Neural cell (in vitro differentiated cells): Measurements from ENCODE around the gene CNDP2. TPM values are rescaled to one million over a fixed set of nuclear protein-coding genes. Genes with fewer than 3 reads are reported as not detected.

Experiments
- H2AFZ ChIP-seq: fragments of 200-600, 300-800 bp; sonication (generic), shearing (Covaris generic); 2 replicates; pipeline ENCODE4 v1.6.0; 2014; ENCODE audit warnings: low read depth, mild to moderate bottlenecking, antibody characterized with exemption, low read length, moderate library complexity
- H3F3A ChIP-seq: fragments of 200-600 bp; shearing (Covaris generic); 2 replicates; pipeline ENCODE4 v1.6.1; 2016; ENCODE audit warnings: mild to moderate bottlenecking, moderate library complexity, mixed read lengths, antibody characterized with exemption, low read length; ENCODE audit not compliant: insufficient read depth, poor library complexity, severe bottlenecking
- H3K27ac ChIP-seq: fragments of 200-600, 300-800 bp; sonication (generic), shearing (Covaris generic); 2 replicates; pipeline ENCODE4 v1.5.1; 2014; ENCODE audit warnings: mild to moderate bottlenecking, low read length, moderate library complexity
- H3K27me3 ChIP-seq: fragments of 300-800, 200-600 bp; sonication (generic), shearing (Covaris generic); 2 replicates; pipeline ENCODE4 v1.6.0; 2014; ENCODE audit warnings: mild to moderate bottlenecking, low read depth, low read length, moderate library complexity; ENCODE audit not compliant: insufficient read depth
- H3K36me3 ChIP-seq: fragments of 300-800, 200-600 bp; sonication (generic), shearing (Covaris generic); 2 replicates; pipeline ENCODE4 v1.5.1; 2014; ENCODE audit warnings: mild to moderate bottlenecking, antibody characterized with exemption, low read length, moderate library complexity; ENCODE audit not compliant: insufficient read depth
- H3K4me2 ChIP-seq: fragments of 300-800, 200-600 bp; sonication (generic), shearing (Covaris generic); 2 replicates; pipeline ENCODE4 v1.6.0; 2014; ENCODE audit warnings: mild to moderate bottlenecking, low read length
- H3K4me3 ChIP-seq: fragments of 300-800, 200-600 bp; sonication (generic), shearing (Covaris generic); 2 replicates; pipeline ENCODE4 v1.5.1; 2014; ENCODE audit warnings: mild to moderate bottlenecking, low read length, moderate library complexity
- H3K79me2 ChIP-seq: fragments of 200-600 bp; shearing (Covaris generic); replicated peaks from 2 replicates; pipeline ENCODE4 v1.6.0; 2014; ENCODE audit warnings: mild to moderate bottlenecking, low read length, moderate library complexity; ENCODE audit not compliant: insufficient read depth
- H3K9ac ChIP-seq: fragments of 300-800, 200-600 bp; sonication (generic), shearing (Covaris generic); 2 replicates; pipeline ENCODE4 v1.6.1; 2016; ENCODE audit warnings: mild to moderate bottlenecking, low read length, mixed read lengths
- H3K9me2 ChIP-seq: fragments of 200-600 bp; shearing (Covaris generic); 2 replicates; pipeline ENCODE4 v1.6.1; 2016; ENCODE audit warnings: mild to moderate bottlenecking, low read length, mixed read lengths; ENCODE audit not compliant: insufficient read depth
- H3K9me3 ChIP-seq: fragments of 200-600, 300-800 bp; sonication (generic), shearing (Covaris generic); 2 replicates; pipeline ENCODE4 v1.6.1; 2016; ENCODE audit warnings: mild to moderate bottlenecking, mixed run types, low read length, moderate library complexity, mixed read lengths
- H4K20me1 ChIP-seq: fragments of 200-600 bp; shearing (Covaris generic); 2 replicates; pipeline ENCODE4 v1.6.1; 2016; ENCODE audit warnings: mild to moderate bottlenecking, mixed run types; ENCODE audit not compliant: insufficient read depth
- CTCF ChIP-seq: fragments of 450-650 bp; IDR thresholded peaks from 2 replicates; pipeline ENCODE4 v1.5.1; 2014; ENCODE audit warnings: antibody characterized with exemption, mild to moderate bottlenecking, moderate library complexity; ENCODE audit not compliant: poor library complexity, severe bottlenecking
- EP300 ChIP-seq: fragments of 450-650 bp; conservative IDR thresholded peaks from 2 replicates; pipeline ENCODE4 v1.6.1; 2014; ENCODE audit warnings: antibody characterized with exemption, mild to moderate bottlenecking, moderate library complexity; ENCODE audit not compliant: poor library complexity, severe bottlenecking
- EZH2 ChIP-seq: fragments of 200-600, 300-800 bp; shearing (Covaris generic), sonication (generic); IDR thresholded peaks from 2 replicates; pipeline ENCODE4 v1.6.1; 2014; ENCODE audit warnings: antibody characterized with exemption, low read length, borderline replicate concordance, mild to moderate bottlenecking; ENCODE audit not compliant: insufficient read depth, poor library complexity, severe bottlenecking
- MXI1 ChIP-seq: fragments of 450-650 bp; conservative IDR thresholded peaks from 2 replicates; pipeline ENCODE4 v1.6.1; 2014; ENCODE audit warnings: antibody characterized with exemption, mild to moderate bottlenecking; ENCODE audit not compliant: poor library complexity, severe bottlenecking
- POLR2AphosphoS5 ChIP-seq: IDR thresholded peaks from 2 replicates; pipeline ENCODE4 v1.6.1; 2012
- RAD21 ChIP-seq: fragments of 450-650 bp; conservative IDR thresholded peaks from 2 replicates; pipeline ENCODE4 v1.6.1; 2014; ENCODE audit warnings: antibody characterized with exemption, mild to moderate bottlenecking, moderate library complexity
- REST ChIP-seq: IDR thresholded peaks from 2 replicates; pipeline ENCODE4 v1.6.1; 2012; ENCODE audit warnings: borderline replicate concordance
- SMC3 ChIP-seq: fragments of 450-650 bp; conservative IDR thresholded peaks from 2 replicates; pipeline ENCODE4 v1.6.1; 2014; ENCODE audit warnings: antibody characterized with exemption, mild to moderate bottlenecking, moderate library complexity; ENCODE audit not compliant: poor library complexity
- TAF1 ChIP-seq: IDR thresholded peaks from 2 replicates; pipeline ENCODE4 v1.6.1; 2012; ENCODE audit warnings: low read depth
- polyA plus RNA-seq: library from polyadenylated mRNA; depleted of rRNA; stranded (reverse); fragments of >200 nt; gene quantifications from 2 replicates; pipeline ENCODE4 v1.2.3, GENCODE V29; 2014

Gene CNDP2
- polyA plus RNA-seq, 1 donor from 2014 or later = 35.7 TPM

GRCh38 chr18:74544898-74545297 lies 48.7 kb downstream of the CNDP2 start:
- Histone ChIP-seq H3K4me2 (no peak overlapping the region), H3K27me3 (no peaks in the 10 kb centered on the region), H2AFZ (no peak overlapping the region), H3F3A (no peaks in the 10 kb centered on the region), H3K36me3 (no peaks in the 10 kb centered on the region), H3K4me3 (no peak overlapping the region), H4K20me1 (no peaks in the 10 kb centered on the region), H3K79me2 (no peaks in the 10 kb centered on the region), H3K9me2 (no peaks in the 10 kb centered on the region), H3K9ac (no peak overlapping the region), H3K9me3 (peaks cover 5% of the 10 kb centered on the region), H3K27ac (no peak overlapping the region)
- TF ChIP-seq EZH2 (no peak), EP300 (no peak), TAF1 (no peak), SMC3 (no peak)

- no peaks in the 10 kb centered on the region for H3K79me2 ChIP-seq
- H3K27ac ChIP-seq = no peak overlapping the region
- no peak overlapping the region for H2AFZ ChIP-seq
- no peaks in the 10 kb centered on the region for H3F3A ChIP-seq
- H4K20me1 ChIP-seq = no peaks in the 10 kb centered on the region
- no peaks in the 10 kb centered on the region for H3K27me3 ChIP-seq
- no peak overlapping the region for H3K4me3 ChIP-seq
- peaks cover 6% of the 10 kb centered on the region for H3K9me3 ChIP-seq
- TF ChIP-seq SMC3 = no peak
- no peak for TF ChIP-seq MXI1
- no peak for TF ChIP-seq CTCF
- H3K36me3 ChIP-seq = no peaks in the 10 kb centered on the region
- H3K9ac ChIP-seq = no peak overlapping the region
- H3K4me2 ChIP-seq = no peak overlapping the region
- H3K9me2 ChIP-seq = no peaks in the 10 kb centered on the region
These were observed 49.8 kb downstream of the CNDP2 start for GRCh38 chr18:74546007-74546406.

- no peak overlapping the region for H3K27ac ChIP-seq
- H3F3A ChIP-seq = no peaks in the 10 kb centered on the region
- no peaks in the 10 kb centered on the region for H4K20me1 ChIP-seq
- H2AFZ ChIP-seq = no peak overlapping the region
- TF ChIP-seq CTCF = no peak
- TF ChIP-seq EZH2 = no peak
- TF ChIP-seq SMC3 = no peak
- TF ChIP-seq EP300 = no peak
- TF ChIP-seq POLR2AphosphoS5 = no peak
- no peak for TF ChIP-seq RAD21
- no peak for TF ChIP-seq REST
- TF ChIP-seq TAF1 = no peak
- no peak for TF ChIP-seq MXI1
- no peak overlapping the region for H3K9ac ChIP-seq
- no peak overlapping the region for H3K4me2 ChIP-seq
- no peak overlapping the region for H3K4me3 ChIP-seq
- H3K9me2 ChIP-seq = no peaks in the 10 kb centered on the region
- no peaks in the 10 kb centered on the region for H3K79me2 ChIP-seq
- peaks cover 6% of the 10 kb centered on the region for H3K9me3 ChIP-seq
- no peaks in the 10 kb centered on the region for H3K36me3 ChIP-seq
- no peaks in the 10 kb centered on the region for H3K27me3 ChIP-seq
These were observed 50.8 kb downstream of the CNDP2 start for GRCh38 chr18:74546751-74547530.
